AG08395 (cell line): Measurements from ENCODE around the gene THRA.

Source experiments
- DNase-seq: peaks from one replicate; pipeline ENCODE4 v3.0.0; 2012; ENCODE audit warnings: mixed read lengths, low spot score

THRA gene, protein sequence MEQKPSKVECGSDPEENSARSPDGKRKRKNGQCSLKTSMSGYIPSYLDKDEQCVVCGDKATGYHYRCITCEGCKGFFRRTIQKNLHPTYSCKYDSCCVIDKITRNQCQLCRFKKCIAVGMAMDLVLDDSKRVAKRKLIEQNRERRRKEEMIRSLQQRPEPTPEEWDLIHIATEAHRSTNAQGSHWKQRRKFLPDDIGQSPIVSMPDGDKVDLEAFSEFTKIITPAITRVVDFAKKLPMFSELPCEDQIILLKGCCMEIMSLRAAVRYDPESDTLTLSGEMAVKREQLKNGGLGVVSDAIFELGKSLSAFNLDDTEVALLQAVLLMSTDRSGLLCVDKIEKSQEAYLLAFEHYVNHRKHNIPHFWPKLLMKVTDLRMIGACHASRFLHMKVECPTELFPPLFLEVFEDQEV

GRCh38 chr17:40062329-40063186, at the start of gene THRA:
Gene THRA, plus strand, starts transcription at chr17:40062965. Its CDS starts 11,524 bp downstream, at chr17:40074489.
- DNase-seq, result peak; percentile 75

DNA sequence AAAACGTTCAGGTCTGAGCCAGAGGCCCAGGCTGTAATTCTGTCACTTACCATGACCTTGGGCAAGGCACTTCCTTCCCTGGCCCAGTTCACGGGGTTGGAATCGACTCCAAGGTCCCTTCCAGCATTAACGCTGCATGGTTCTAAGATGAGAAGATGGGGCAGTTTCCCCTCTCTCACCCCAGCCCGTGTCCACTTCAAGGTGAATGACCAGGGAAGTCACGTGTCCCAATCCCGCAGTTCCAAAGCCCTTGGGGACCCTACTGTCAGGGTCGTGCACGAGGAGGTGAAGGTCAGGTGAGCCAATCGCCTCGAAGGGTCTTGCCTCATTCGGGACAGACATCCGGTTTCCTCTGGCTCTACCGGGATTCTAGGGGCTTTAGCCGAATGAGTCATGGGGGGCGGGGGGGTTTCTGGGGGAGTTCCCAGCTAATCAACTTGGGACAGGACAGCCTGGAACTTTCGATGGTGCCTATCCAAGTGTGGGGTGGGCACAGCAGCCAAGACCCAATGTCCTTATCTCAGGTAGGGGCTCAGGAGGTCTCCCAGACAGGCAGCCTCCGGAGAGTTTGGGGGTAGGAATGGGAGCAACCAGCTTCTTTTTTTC, 48.3 kb upstream of the THRA start:
- DNase-seq, result no peak

DNA sequence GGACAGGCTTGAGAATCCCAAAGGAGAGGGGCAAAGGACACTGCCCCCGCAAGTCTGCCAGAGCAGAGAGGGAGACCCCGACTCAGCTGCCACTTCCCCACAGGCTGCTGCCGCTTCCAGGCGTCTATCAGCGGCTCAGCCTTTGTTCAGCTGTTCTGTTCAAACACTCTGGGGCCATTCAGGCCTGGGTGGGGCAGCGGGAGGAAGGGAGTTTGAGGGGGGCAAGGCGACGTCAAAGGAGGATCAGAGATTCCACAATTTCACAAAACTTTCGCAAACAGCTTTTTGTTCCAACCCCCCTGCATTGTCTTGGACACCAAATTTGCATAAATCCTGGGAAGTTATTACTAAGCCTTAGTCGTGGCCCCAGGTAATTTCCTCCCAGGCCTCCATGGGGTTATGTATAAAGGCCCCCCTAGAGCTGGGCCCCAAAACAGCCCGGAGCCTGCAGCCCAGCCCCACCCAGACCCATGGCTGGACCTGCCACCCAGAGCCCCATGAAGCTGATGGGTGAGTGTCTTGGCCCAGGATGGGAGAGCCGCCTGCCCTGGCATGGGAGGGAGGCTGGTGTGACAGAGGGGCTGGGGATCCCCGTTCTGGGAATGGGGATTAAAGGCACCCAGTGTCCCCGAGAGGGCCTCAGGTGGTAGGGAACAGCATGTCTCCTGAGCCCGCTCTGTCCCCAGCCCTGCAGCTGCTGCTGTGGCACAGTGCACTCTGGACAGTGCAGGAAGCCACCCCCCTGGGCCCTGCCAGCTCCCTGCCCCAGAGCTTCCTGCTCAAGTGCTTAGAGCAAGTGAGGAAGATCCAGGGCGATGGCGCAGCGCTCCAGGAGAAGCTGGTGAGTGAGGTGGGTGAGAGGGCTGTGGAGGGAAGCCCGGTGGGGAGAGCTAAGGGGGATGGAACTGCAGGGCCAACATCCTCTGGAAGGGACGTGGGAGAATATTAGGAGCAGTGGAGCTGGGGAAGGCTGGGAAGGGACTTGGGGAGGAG, 47.5 kb upstream of the THRA start, which contains the start of gene CSF3:
CSF3 (plus strand) TSS at position 436 of the 993 bp plus-strand sequence; CDS start at position 471, 35 bp downstream.
- DNase-seq, result no peak

DNA sequence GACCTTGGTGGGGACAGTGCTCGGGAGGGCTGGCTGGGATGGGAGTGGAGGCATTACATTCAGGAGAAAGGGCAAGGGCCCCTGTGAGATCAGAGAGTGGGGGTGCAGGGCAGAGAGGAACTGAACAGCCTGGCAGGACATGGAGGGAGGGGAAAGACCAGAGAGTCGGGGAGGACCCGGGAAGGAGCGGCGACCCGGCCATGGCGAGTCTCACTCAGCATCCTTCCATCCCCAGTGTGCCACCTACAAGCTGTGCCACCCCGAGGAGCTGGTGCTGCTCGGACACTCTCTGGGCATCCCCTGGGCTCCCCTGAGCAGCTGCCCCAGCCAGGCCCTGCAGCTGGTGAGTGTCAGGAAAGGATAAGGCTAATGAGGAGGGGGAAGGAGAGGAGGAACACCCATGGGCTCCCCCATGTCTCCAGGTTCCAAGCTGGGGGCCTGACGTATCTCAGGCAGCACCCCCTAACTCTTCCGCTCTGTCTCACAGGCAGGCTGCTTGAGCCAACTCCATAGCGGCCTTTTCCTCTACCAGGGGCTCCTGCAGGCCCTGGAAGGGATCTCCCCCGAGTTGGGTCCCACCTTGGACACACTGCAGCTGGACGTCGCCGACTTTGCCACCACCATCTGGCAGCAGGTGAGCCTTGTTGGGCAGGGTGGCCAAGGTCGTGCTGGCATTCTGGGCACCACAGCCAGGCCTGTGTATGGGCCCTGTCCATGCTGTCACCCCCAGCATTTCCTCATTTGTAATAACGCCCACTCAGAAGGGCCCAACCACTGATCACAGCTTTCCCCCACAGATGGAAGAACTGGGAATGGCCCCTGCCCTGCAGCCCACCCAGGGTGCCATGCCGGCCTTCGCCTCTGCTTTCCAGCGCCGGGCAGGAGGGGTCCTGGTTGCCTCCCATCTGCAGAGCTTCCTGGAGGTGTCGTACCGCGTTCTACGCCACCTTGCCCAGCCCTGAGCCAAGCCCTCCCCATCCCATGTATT, 46.5 kb upstream of the THRA start:
- DNase-seq, result no peak

- no peak for DNase-seq
Observed at GRCh38 chr17:40017422-40018080, 45.2 kb upstream of the THRA start.

DNA sequence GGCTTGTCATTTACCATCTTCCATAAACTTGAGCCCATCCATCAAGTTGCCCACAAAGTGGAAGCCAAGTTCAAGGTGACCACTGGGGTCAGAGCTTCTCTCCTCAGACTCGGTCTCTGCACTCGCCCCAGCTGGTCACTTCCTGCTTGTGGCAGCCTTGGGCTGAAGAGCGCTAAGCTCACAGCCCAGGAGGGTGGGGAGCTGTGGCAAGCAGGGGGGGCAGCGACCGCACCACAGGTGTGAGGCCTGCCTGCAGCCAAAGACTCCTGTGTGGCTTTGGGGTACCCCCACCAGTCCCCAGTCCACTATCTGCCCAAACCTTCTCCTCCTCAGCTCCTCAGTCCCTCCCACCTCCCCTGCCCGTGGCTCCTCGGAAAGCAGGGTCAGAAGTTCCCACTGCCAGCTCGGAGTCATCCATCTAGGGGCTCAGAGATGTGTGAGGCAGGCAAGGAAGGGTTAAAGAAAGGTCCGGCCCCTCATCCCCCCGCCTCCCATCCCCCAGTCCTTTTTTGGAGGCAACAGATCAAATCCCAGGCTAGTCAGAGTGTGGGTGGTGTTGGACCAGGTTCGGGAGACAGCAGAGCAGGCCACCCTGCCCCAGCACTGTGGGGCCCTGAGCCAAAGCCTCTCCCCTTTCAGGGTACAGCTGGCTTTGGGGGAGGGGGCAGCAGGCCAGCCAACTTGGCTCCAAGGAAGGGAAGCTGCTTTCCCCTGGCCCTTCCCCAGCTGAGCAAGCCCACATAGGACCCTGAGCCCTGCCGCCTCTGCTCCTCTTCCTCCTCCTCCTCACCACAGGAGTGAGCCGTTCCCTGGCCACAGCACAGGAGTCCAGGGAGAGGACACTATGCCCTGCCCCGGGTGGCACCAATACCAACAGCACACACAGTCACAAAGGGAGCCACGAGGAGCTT, 44.3 kb upstream of the THRA start:
- DNase-seq, result no peak

- no peak for DNase-seq
Observed at GRCh38 chr17:40019140-40019991, 43.4 kb upstream of the THRA start.

DNA sequence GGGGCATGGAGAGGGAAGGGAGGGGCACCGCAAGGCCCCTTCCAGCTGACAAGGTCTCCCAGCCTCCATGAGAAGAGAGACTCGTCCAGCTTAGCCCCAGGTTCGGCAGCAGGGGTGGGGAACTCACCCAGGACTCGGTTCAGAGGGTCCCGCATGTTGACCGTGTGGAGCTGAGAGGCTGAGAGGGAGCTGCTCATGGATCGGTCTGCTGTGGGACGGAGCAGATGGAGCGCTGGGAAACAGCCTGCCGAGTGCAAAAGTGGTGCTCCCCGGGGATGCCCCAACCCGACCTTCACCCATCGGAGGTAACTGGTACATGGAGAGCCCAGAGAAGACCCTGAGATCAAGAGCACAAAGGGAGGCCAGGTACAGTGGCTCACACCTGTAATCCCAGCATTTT, 42.6 kb upstream of the THRA start:
- no peak for DNase-seq

- DNase-seq, result peak; percentile 84
Observed at GRCh38 chr17:40021451-40021971, 41.3 kb upstream of the THRA start.

DNA sequence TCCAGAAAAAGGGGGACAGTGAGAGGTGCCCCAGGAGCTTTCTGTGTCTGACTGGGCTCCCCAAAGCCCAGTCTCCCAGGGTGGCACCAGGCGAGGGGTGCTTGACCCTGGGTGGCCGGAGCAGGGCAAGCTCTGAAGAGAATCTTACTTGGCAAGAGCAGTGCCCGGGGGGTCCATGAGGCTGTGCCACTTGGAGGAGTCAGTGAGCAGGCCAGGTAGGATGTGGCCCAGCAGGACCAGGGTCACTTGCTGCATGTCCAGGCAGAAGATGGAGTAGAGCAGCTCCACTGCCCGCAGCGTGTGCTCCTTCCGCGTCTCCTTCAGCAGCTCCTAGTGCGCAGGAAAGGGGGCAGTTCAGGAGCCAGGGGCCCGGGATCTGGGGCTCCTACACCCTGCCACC, 40.3 kb upstream of the THRA start:
- no peak for DNase-seq

- no peak for DNase-seq
Observed at GRCh38 chr17:40022961-40023541, 39.7 kb upstream of the THRA start.

- no peak for DNase-seq
Observed at GRCh38 chr17:40023590-40024292, 39.0 kb upstream of the THRA start.

DNA sequence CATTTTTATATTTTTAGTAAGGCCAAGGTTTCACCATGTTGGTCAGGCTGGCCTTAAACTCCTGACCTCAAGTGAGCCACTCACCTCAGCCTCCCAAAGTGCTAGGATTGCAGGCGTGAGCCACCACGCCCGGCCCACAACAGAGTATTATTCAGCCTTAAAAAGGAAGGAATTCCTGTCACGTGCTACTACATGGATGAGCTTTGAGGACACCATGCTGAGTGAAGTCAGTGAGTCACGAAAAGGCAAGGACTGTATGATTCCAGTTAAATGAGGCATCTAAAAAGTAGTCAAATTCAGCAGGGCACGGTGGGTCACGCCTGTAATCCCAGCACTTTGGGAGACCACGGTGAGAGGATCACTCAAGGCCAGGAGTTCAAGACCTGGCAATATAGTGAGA, 37.9 kb upstream of the THRA start:
- DNase-seq, result no peak

DNA sequence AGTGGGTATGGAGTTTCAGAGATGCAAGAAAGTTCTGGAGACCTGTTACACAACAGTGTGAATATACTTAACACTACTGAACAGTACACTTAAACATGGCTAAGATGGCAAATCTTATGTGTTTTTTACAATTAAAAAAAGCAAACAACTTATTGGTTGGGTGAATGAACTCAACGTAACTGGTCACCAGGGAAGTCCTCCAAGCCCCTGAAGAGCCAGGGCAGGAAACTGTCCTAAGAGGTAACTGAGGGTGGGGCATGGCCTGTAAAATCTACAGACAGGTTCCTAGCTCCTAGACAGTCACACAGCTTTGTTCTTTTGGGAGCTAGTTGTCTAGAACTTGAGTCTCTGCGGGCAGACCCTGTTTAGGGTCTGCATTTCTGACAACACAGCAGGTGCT, 37.2 kb upstream of the THRA start:
- no peak for DNase-seq

DNA sequence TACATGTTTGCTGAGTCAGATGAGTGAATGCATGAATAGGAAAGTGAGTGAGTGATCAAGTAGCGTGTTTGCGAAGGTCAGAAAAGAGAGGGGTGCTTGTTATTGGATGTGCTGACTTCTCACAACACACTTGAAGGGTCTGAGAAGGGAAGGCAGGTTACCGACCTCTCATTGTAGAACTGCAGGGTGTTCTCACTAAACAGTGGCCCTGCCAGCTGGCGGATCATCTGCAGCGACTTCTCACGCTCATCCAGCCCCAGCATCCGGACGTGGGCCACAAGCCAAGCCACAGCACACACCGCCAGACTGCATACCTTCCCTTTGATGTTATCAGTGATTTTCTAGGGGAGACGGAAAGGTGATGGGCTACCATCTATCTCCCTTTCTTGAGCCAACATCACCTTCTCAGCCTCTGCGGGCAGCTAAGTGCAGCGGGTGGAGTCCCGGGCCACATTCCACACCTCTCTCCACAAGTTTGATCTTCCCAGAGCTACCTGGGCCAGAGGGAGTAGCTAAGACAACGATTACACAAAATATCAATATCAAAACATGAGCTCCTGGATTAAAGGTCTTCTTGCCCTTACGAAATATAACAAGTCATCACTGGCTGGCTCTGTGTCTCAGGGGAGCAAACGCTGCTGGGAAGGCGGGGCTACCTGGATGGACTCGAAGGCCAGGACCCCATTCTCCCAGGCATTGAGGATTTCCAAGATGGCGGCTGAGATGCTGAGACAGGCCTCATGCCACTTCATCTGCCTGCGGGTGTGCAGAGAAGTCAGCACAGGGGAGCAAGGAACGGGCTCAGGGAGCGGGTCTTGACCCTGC, 36.6 kb upstream of the THRA start:
- DNase-seq, result no peak
